8988T (cell line): ENCODE results near the gene ARX.

Source experiments
- DNase-seq: peaks from one replicate; pipeline ENCODE4 v3.0.0; 2011

The ARX gene

DNA sequence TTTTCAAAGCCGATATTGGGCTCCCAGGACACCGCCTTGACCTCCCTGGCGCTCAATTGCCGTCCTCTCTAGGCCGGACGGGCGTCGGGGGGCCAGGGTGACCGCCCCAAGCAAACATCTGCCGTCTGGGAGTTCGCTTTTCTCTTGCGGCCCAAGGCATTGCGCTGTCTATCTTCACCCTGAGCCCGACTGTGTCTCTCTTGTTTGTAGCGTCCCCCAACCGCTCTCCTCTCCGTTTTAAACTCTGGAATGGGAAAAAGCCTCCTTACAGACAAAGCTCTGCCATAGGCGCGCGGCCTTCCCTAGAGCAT is 551 bp upstream of the ARX start:
- DNase-seq = no peak

GRCh38 chrX:25014366-25014838 is 1.4 kb downstream of the ARX start:
- no peak for DNase-seq

DNA sequence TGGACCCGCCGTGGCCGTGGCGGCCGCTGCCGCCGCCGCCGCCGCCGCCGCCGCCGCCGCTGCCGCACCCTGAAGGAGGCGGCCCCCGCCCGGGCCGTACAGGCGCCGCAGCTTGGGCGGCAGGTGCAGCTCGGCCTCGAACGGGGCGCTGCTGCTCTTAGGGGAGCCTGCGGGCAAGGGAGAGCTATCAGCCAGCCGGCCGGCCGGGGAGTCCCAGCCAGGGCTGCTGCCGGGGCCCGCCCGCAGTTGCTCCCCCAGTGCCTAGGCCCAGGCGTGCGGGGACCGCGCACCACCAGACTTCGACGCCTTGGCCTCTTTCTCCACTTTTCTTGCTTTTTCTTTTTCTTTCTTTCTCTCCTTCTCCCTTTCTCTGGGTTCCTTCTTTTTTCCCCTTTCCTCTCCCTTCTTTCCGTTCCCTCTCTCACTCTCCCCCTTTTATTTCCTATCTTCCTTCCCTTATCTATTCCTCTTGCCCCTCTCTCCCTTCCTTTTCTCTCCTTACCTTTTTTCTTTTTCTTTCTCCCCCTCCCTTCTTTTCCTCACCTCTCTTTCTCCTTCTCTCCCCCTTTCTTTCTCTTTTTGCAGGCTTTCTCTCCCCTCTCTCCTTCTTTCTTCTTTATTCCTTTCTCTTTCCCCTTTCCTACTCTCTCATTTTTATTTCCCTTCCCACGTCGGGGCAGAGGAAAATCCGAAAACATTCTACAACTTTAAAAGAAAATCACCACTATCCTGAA is 2.0 kb downstream of the ARX start:
- peak; percentile 62 for DNase-seq

DNA sequence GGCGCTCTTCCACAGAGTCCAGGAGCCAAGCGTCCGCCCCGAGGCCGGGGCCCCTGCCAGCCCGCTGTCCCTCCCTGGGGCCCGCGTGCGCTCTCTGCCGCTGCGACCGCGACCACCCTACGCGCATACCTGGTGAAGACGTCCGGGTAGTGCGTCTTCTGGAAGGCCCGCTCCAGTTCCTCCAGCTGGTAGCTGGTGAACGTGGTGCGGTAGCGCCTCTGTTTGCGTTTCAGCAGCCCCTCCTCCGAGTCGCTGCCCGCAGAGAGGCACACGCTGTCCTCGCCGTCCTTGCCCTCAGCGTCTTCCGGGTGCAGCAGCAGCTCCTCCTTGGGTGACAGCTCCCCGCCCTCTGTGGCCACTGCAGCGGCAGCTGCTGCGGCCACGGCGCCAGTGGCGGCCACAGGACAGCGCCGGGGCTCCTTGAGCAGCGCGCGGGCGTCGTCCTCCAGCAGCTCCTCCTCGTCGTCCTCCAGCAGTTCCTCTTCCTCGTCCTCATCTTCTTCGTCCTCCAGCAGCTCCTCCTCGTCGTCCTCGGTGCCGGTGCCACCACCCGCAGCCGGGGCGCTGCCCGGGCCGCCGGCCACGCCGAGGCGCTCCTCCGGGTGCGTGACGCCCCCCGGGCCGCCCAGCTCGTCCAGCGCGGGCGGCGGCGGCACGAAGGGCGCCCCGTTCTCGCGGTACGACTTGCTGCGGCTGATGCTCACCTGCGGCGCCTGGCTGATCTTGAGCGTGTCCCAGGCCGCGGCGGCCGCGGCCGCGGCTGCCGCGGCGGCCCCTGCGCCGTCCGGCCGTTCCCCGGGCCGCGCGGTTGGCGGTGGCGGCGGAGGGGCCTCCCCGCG is 2.8 kb downstream of the ARX start:
- DNase-seq = peak; percentile 58

DNA sequence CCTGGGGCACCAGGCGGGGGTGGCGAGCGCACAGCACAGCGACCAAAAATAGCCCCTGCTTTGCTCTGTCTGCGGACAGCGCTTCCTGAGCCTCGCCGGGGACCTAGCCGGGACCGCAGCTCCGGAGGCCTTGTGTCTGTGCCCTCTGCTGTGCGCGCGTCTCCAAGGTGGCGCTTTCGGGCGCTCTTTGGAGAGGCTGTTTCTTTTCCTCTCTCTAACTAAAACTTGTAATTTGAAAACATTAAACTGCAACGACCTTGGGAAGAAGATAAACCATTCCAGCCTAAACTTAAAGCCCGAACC is 3.4 kb downstream of the ARX start:
- no peak for DNase-seq

- peak; percentile 52 for DNase-seq
Measured at GRCh38 chrX:25011589-25012432, 4.0 kb downstream of the ARX start.

DNA sequence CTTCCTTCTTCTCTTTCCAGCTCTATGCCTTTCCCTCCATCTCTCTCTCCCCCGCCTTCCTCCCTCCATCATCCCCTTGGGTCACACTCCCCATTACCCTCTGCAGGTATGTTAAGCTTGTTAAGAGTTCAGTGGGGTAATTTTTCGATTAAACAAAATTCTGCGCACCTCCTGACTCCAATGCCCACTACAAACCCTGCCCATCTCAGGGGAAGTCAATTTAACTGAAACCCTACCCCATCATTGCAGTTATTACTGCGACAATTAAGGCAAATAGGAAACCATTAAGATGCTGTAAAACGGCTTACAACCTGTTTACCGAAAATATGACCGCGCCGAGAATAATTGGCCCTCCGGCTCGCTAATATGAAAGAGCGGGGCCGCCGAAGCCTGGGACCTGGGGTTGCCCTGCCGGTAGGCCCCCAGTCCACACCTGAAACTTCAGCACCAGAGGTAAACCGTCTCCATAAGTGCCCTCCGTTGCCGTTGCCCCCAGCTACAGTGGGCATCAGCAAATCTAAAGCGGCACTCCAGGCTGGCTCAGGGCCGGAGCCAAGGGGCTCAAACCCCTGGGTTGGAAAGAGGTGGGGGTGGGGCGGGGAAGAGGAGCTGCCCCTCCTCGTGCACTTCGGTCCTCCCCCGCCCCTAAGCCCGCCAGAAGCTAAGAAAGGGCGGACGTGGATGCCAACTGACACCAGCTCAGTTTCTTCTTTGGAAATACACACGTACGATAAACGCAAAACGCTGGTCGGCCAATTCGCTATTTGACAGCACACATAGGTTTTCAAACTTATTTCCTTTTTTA is 4.8 kb downstream of the ARX start:
- DNase-seq = no peak

GRCh38 chrX:25009407-25009806 is 6.4 kb downstream of the ARX start:
- no peak for DNase-seq

- peak; percentile 63 for DNase-seq
Measured at GRCh38 chrX:25007059-25008053, 8.4 kb downstream of the ARX start.

GRCh38 chrX:25006586-25007058 is 9.1 kb downstream of the ARX start:
- DNase-seq = peak; percentile 51

DNA sequence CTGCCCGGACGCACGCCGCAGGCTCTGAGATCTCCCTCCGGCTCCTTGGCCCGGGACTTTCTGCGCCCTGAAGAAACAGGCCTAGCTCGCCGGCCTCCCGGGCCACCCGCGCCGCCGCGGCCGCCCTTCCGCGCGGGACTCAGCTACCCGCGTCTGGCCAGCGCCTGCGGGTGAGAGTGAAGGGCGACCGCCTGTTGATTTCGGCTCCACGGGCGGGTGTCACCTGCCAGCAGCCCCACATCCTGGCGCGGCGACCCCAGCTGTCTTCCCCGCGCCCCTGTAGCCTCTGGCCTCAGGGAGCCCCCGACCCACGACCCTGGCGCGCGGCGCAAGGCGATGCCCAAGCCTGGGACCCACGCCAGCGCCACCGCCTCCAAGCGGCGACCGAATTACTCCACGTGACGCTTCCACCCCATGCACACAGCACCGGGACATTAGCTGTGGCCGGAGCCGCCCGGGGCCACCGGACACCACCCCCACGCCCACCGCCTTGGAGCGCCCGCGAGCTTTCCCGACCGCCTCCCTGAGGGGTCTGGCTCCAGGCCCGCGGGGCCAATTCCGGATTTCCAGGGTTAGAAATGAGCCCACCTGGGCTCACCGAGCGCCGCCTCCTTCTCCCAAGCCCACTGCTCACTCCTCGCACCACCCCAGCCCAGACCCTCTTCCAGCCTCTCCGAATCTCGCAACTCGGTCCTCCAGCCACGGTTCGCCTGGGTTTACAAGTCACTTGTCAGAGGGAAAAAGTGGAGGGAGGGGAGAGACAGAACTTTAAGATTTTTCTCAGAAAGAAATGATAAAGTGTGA is 10.2 kb downstream of the ARX start:
- no peak for DNase-seq

- DNase-seq = peak; percentile 37
Measured at GRCh38 chrX:25005034-25005381, 10.8 kb downstream of the ARX start.

DNA sequence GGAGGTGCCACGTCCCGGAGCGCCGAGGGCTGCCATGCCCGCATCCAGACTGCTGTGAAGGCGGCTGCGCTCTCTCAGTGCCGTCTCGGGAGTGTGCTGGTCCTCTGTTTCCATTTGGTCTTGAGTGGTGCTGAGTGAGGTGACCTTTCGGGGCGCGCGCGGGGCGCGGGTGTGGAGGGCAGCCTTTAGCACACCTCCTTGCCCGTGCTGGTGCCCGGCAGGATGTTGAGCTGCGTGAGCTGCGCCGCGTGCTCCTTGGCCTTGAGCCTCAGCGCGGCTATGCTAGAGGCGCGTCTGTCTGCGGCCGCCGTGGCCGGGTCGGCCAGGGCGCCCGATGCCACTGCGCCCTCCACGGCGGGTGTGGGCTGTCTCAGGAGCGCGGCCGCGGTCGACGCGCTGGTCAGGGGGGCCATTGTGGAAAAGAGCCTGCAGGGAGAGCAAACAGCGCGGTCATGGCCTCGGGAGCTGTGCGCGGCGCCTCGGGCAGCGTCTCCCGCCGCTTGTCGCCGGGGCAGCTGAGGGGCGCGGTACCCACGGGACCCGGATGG is 11.2 kb downstream of the ARX start:
- no peak for DNase-seq

DNA sequence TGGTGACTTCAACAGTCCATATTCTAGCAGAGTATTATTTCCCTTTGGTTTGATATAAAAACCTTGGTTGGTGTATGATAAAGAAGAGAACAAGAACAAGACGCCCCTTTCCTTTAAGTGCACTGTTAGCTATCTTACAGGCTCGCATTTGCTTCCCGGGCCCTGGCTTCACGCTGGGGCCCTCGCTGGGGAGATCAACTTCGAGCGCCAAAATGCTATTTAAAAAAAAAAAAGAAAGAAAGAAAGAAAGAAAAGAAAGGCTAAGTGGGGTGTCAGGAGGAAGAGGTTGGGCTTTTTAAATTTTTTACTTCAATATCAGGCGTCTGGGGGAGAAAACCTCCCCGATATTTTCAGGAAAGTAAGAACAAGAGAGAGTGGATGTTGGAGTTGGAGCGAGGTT is 11.7 kb downstream of the ARX start:
- no peak for DNase-seq

DNA sequence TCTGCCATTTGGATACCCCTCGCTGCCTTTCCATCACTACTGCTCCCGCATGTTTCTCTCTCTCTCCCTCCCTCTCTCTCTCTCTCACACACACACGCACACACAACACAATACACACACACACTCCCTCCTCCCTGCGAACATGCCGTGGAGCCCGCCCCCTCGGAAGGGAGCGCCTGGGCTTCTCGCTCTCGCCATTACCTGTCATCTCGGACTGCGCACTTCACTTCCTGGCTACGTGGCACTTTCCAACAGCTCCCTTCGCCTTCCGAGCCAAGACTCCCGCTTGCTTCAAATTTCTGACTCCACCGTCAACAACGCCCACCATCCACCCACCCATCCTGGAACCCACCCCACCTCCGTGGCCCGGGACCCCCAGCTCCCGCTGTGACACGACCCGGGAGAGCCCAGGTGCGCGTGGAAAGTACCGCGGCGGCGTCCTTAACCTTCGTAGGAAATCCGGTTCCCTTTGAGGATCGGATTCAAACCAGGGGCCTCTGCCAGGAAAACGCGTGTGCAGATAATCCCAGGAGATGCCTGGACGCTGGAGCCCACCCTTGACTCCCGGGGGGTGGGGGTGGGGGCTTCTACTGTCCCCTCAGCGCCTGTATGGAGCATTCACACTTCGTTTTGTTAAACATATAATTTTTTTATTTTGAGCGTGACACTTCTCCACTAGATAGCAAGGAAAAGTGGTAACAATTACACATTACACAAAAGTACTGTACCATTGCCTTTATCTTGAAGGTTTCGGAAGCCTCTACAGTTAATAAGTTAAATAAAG is 12.5 kb downstream of the ARX start:
- no peak for DNase-seq

- no peak for DNase-seq
Measured at GRCh38 chrX:25002661-25003020, 13.1 kb downstream of the ARX start.

- no peak for DNase-seq
Measured at GRCh38 chrX:25001808-25002660, 13.7 kb downstream of the ARX start.

DNA sequence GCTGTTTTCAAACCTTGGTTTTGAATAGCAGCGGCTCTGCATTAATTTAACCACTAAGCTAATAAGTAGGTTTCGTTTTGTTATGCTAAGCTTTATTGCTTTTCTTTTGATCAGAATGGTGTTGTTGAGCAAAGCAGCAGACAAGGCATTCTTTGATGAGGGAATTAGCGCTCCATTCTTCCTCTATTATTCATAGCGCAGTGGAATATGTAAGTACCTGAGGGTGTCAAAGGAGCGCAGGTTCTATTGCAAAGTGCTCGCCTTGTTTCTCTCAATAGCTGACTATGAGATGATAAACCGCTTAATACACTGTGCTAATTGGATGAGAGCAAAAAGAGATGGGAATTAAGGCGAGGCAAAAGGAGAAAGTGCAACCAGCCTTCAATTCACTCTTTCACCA is 16.3 kb downstream of the ARX start:
- DNase-seq = no peak
